Measurements from ENCODE around the gene BEST2. TPM values are rescaled to one million over a fixed set of nuclear protein-coding genes. Genes with fewer than 3 reads are reported as not detected.
A peak's percentile ranks its signal among the peaks of the same experiment; 100 is the strongest.

BEST2 gene
- total RNA-seq, 2 donors from 2014 or later = not detected

GRCh38 chr19:12759686-12760085 lies 8.1 kb downstream of the BEST2 start:
- Histone ChIP-seq H3K27ac (no peak overlapping the region), H3K9me3 (no peaks in the 10 kb centered on the region), H3K4me1 (peaks cover 0 to 10% of the 10 kb centered on the region in 2 donors), H3K4me3 (no peak overlapping the region), H3K27me3 (no peaks in the 10 kb centered on the region), H3K36me3 (peaks cover 11% of the 10 kb centered on the region)
- TF ChIP-seq, protein P1, sequence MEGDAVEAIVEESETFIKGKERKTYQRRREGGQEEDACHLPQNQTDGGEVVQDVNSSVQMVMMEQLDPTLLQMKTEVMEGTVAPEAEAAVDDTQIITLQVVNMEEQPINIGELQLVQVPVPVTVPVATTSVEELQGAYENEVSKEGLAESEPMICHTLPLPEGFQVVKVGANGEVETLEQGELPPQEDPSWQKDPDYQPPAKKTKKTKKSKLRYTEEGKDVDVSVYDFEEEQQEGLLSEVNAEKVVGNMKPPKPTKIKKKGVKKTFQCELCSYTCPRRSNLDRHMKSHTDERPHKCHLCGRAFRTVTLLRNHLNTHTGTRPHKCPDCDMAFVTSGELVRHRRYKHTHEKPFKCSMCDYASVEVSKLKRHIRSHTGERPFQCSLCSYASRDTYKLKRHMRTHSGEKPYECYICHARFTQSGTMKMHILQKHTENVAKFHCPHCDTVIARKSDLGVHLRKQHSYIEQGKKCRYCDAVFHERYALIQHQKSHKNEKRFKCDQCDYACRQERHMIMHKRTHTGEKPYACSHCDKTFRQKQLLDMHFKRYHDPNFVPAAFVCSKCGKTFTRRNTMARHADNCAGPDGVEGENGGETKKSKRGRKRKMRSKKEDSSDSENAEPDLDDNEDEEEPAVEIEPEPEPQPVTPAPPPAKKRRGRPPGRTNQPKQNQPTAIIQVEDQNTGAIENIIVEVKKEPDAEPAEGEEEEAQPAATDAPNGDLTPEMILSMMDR (IDR thresholded peaks at IDR 0.05) = no peak
- DNase-seq (ENCODE audit: low spot score) = no peak

GRCh38 chr19:12763100-12763499 lies 11.5 kb downstream of the BEST2 start:
- no peaks in the 10 kb centered on the region for H3K27me3 ChIP-seq
- no peak overlapping the region for H3K27ac ChIP-seq
- peaks cover 13% of the 10 kb centered on the region for H3K36me3 ChIP-seq
- DNase-seq (ENCODE audit: low spot score) = no peak
- H3K4me3 ChIP-seq = no peak overlapping the region
- TF ChIP-seq, protein P1 (IDR thresholded peaks at IDR 0.05) = no peak
- H3K9me3 ChIP-seq = no peaks in the 10 kb centered on the region
- H3K4me1 ChIP-seq = peaks cover 0 to 5% of the 10 kb centered on the region in 2 donors

GRCh38 chr19:12764698-12765097 lies 13.1 kb downstream of the BEST2 start:
- H3K4me1 ChIP-seq = peaks cover 0 to 5% of the 10 kb centered on the region in 2 donors
- no peaks in the 10 kb centered on the region for H3K27me3 ChIP-seq
- no peak for DNase-seq (ENCODE audit: low spot score)
- H3K36me3 ChIP-seq = peaks cover 13% of the 10 kb centered on the region
- H3K27ac ChIP-seq = no peak overlapping the region
- TF ChIP-seq, protein P1 (IDR thresholded peaks at IDR 0.05) = no peak
- H3K4me3 ChIP-seq = no peak overlapping the region
- H3K9me3 ChIP-seq = no peaks in the 10 kb centered on the region

DNA sequence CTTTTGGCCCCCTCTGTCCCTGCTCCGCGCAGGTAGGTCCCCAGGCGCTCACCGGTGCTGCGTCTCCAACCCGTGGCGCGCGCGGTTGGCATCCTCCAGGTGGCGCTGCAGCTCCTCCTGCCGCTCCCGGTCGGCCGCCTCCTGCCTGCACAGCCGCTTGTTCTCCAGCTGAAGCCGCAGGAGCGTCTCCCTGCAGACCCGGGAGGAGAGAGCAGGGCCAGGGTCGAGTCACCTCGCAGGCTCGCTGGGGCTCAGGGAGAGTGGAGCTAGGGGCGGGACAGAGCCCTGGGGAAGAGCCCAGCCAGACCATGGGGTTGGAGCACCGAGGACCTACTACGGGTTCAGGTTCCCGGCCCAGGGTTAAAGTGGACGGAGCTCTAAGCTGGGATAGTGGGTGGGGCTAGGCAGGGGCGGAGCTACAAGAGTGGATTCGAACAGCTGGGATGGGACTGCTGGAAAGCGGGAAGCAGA lies 14.5 kb downstream of the BEST2 start:
- Histone ChIP-seq H3K4me1 (peaks cover 0 to 5% of the 10 kb centered on the region in 2 donors), H3K27me3 (no peaks in the 10 kb centered on the region), H3K27ac (peak overlapping the region; percentile 61 to 71), H3K4me3 (peak overlapping the region; percentile 25 to 53), H3K36me3 (peaks cover 13% of the 10 kb centered on the region), H3K9me3 (no peaks in the 10 kb centered on the region)
- peak; percentile 86 for DNase-seq (ENCODE audit: low spot score)
- TF ChIP-seq, protein P1 (IDR thresholded peaks at IDR 0.05) = peak; percentile 92 to 99

- no peak for DNase-seq (ENCODE audit: low spot score)
- Histone ChIP-seq H3K4me1 (peaks cover 0 to 9% of the 10 kb centered on the region in 2 donors), H3K9me3 (no peaks in the 10 kb centered on the region), H3K4me3 (no peak overlapping the region), H3K36me3 (peaks cover 13% of the 10 kb centered on the region), H3K27me3 (no peaks in the 10 kb centered on the region), H3K27ac (no peak overlapping the region)
- TF ChIP-seq, protein P1 (IDR thresholded peaks at IDR 0.05) = no peak
These were observed 15.6 kb downstream of the BEST2 start for GRCh38 chr19:12767150-12767549.

GRCh38 chr19:12767666-12768065 lies 16.1 kb downstream of the BEST2 start:
- Histone ChIP-seq H3K9me3 (no peaks in the 10 kb centered on the region), H3K27me3 (no peaks in the 10 kb centered on the region), H3K4me1 (peaks cover 0 to 14% of the 10 kb centered on the region in 2 donors), H3K27ac (no peak overlapping the region), H3K36me3 (peaks cover 13% of the 10 kb centered on the region), H3K4me3 (no peak overlapping the region)
- TF ChIP-seq, protein P1 (IDR thresholded peaks at IDR 0.05) = no peak
- DNase-seq (ENCODE audit: low spot score) = no peak
